ENCODE data around the gene CLIC6.

- TF ChIP-seq CTCF (conservative IDR thresholded peaks at IDR 0.05 in 1 of 2, IDR thresholded peaks at IDR 0.05 in 1 of 2; ENCODE audit: extremely low read depth in 1 of 2, insufficient read depth in 1 of 2, low read depth in 1 of 2, low read length in 2 of 2): peak; percentile 71 to 81
- no peak for TF ChIP-seq EZH2 (IDR thresholded peaks at IDR 0.05; ENCODE audit: borderline replicate concordance, low read length)
These were observed 38.2 kb upstream of the CLIC6 start for GRCh38 chr21:34630536-34631143.
